H9 (cell line): ENCODE measurements around the gene SLC4A5. TPM values are rescaled to one million over a fixed set of nuclear protein-coding genes. Genes with fewer than 3 reads are reported as not detected.

Source experiments
- DNase-seq: peaks from one replicate; pipeline ENCODE4 v3.0.0-alpha.2; 2017
- H2AFZ ChIP-seq: one replicate; pipeline ENCODE4 v1.6.1; 2013; ENCODE audit warnings: mild to moderate bottlenecking, low read length, control low read depth, moderate library complexity
- H2AK5ac ChIP-seq: 2 replicates; pipeline ENCODE4 v1.6.1; 2013; ENCODE audit warnings: low read length, control low read depth, mixed read lengths; ENCODE audit not compliant: insufficient read length
- H2BK120ac ChIP-seq: one replicate; pipeline ENCODE4 v1.6.1; 2013; ENCODE audit warnings: low read depth, mild to moderate bottlenecking, low read length, control low read depth, inconsistent platforms; ENCODE audit not compliant: poor library complexity, severe bottlenecking
- H2BK12ac ChIP-seq: 2 replicates; pipeline ENCODE4 v1.6.1; 2013; ENCODE audit warnings: low read length, control low read depth, mixed read lengths, low read depth; ENCODE audit not compliant: insufficient read length
- H2BK15ac ChIP-seq: 2 replicates; pipeline ENCODE4 v1.6.1; 2013; ENCODE audit warnings: low read depth, low read length, control low read depth
- H2BK20ac ChIP-seq: one replicate; pipeline ENCODE4 v1.6.1; 2013; ENCODE audit warnings: low read depth, mild to moderate bottlenecking, low read length, control low read depth, inconsistent platforms; ENCODE audit not compliant: poor library complexity, severe bottlenecking
- H2BK5ac ChIP-seq: 2 replicates; pipeline ENCODE4 v1.6.1; 2013; ENCODE audit warnings: low read length, control low read depth, mixed read lengths; ENCODE audit not compliant: insufficient read length
- H3K14ac ChIP-seq: 2 replicates; pipeline ENCODE4 v1.6.1; 2013; ENCODE audit warnings: low read length, control low read depth; ENCODE audit not compliant: insufficient read depth
- H3K18ac ChIP-seq: 2 replicates; pipeline ENCODE4 v1.6.1; 2013; ENCODE audit warnings: low read depth, mild to moderate bottlenecking, mixed read lengths, low read length, control low read depth; ENCODE audit not compliant: insufficient read length
- H3K23ac ChIP-seq: 2 replicates; pipeline ENCODE4 v1.6.1; 2013; ENCODE audit warnings: low read length, control low read depth, mixed read lengths, low read depth; ENCODE audit not compliant: insufficient read length
- H3K23me2 ChIP-seq: 2 replicates; pipeline ENCODE4 v1.6.1; 2013; ENCODE audit warnings: low read depth, mild to moderate bottlenecking, mixed read lengths, low read length, control low read depth; ENCODE audit not compliant: insufficient read length, poor library complexity, severe bottlenecking
- H3K27ac ChIP-seq: 2 replicates; pipeline ENCODE4 v1.5.1; 2013; ENCODE audit warnings: low read length, control low read depth, mixed read lengths, low read depth; ENCODE audit not compliant: insufficient read length
- H3K27me3 ChIP-seq: 2 replicates; pipeline ENCODE4 v1.6.1; 2013; ENCODE audit warnings: low read length, control low read depth, inconsistent platforms; ENCODE audit not compliant: insufficient read depth
- H3K4ac ChIP-seq: 2 replicates; pipeline ENCODE4 v1.6.1; 2013; ENCODE audit warnings: low read depth, mild to moderate bottlenecking, control low read depth, inconsistent platforms, low read length, moderate library complexity
- H3K4me1 ChIP-seq: 2 replicates; pipeline ENCODE4 v1.6.1; 2013; ENCODE audit warnings: low read length, control low read depth, inconsistent platforms; ENCODE audit not compliant: insufficient read depth
- H3K4me2 ChIP-seq: 2 replicates; pipeline ENCODE4 v1.6.1; 2013; ENCODE audit warnings: low read length, control low read depth, mixed read lengths; ENCODE audit not compliant: insufficient read length, insufficient read depth
- H3K56ac ChIP-seq: 2 replicates; pipeline ENCODE4 v1.6.1; 2013; ENCODE audit warnings: low read depth, mild to moderate bottlenecking, mixed read lengths, low read length, control low read depth; ENCODE audit not compliant: insufficient read length
- H3K79me1 ChIP-seq: 2 replicates; pipeline ENCODE4 v1.6.1; 2013; ENCODE audit warnings: low read depth, mild to moderate bottlenecking, moderate library complexity, low read length, control low read depth, inconsistent platforms; ENCODE audit not compliant: insufficient read depth, poor library complexity, severe bottlenecking
- H3K79me2 ChIP-seq: 2 replicates; pipeline ENCODE4 v1.6.1; 2013; ENCODE audit warnings: low read length, control low read depth, inconsistent platforms; ENCODE audit not compliant: insufficient read depth
- H3K9ac ChIP-seq: 2 replicates; pipeline ENCODE4 v1.6.1; 2013; ENCODE audit warnings: low read length, control low read depth, mixed read lengths; ENCODE audit not compliant: insufficient read length; ENCODE audit errors: extremely low read depth
- H3K9me3 ChIP-seq: one replicate; pipeline ENCODE4 v1.6.1; 2013; ENCODE audit warnings: low read depth, low read length, inconsistent platforms; ENCODE audit not compliant: control insufficient read depth
- H3T11ph ChIP-seq: one replicate; pipeline ENCODE4 v1.6.1; 2013; ENCODE audit warnings: mild to moderate bottlenecking, low read length, control low read depth, inconsistent platforms
- H4K20me1 ChIP-seq: one replicate; pipeline ENCODE4 v1.6.1; 2013; ENCODE audit not compliant: control insufficient read depth, insufficient read length, insufficient read depth
- H4K5ac ChIP-seq: 2 replicates; pipeline ENCODE4 v1.6.1; 2013; ENCODE audit warnings: low read depth, mild to moderate bottlenecking, mixed read lengths, low read length, control low read depth; ENCODE audit not compliant: insufficient read length
- H4K8ac ChIP-seq: replicated peaks from 2 replicates; pipeline ENCODE4 v1.6.1; 2013; ENCODE audit warnings: low read length, control low read depth, mixed read lengths, low read depth; ENCODE audit not compliant: insufficient read length
- H4K91ac ChIP-seq: 2 replicates; pipeline ENCODE4 v1.6.1; 2013; ENCODE audit warnings: low read depth, mild to moderate bottlenecking, moderate library complexity, mixed read lengths, low read length, control low read depth; ENCODE audit not compliant: insufficient read length
- H3K27ac Mint-ChIP-seq, 3 experiments: 2 replicates in 2 of 3; 3 replicates in 1 of 3; pipeline ENCODE4 v1.8.0; 2020 to 2021; ENCODE audit warnings: mixed read lengths in 3 of 3, mild to moderate bottlenecking in 1 of 3, moderate library complexity in 1 of 3
- H3K27me3 Mint-ChIP-seq: 2 replicates; pipeline ENCODE4 v1.8.0; 2021; ENCODE audit warnings: low read depth, mild to moderate bottlenecking, moderate library complexity, mixed read lengths
- H3K36me3 Mint-ChIP-seq, 3 experiments: 2 replicates in 2 of 3; 3 replicates in 1 of 3; pipeline ENCODE4 v1.8.0; 2020 to 2021; ENCODE audit warnings: low read depth in 3 of 3, mixed read lengths in 3 of 3; ENCODE audit not compliant: insufficient read depth in 1 of 3
- H3K4me1 Mint-ChIP-seq, 2 experiments: 2 replicates each; pipeline ENCODE4 v1.8.0; 2020; ENCODE audit warnings: mixed read lengths in 2 of 2
- H3K4me3 Mint-ChIP-seq, 2 experiments: 2 replicates in 1 of 2; 3 replicates in 1 of 2; pipeline ENCODE4 v1.8.0; 2020 to 2021; ENCODE audit warnings: mild to moderate bottlenecking in 2 of 2, mixed read lengths in 2 of 2, moderate library complexity in 1 of 2
- H3K9me3 Mint-ChIP-seq, 2 experiments: 2 replicates in 1 of 2; 3 replicates in 1 of 2; pipeline ENCODE4 v1.8.0; 2020; ENCODE audit warnings: mild to moderate bottlenecking in 2 of 2, mixed read lengths in 2 of 2, moderate library complexity in 1 of 2
- WGBS: extraction: QIAGEN DNeasy Blood & Tissue Kit; methylation state at CpG from one replicate; pipeline ENCODE4 v1.1.7; 2013; ENCODE audit warnings: missing lambda C conversion rate, low lambda C conversion rate, mixed read lengths; ENCODE audit not compliant: insufficient read length; ENCODE audit errors: extremely low coverage; 5-methylcytosine and 5-hydroxymethylcytosine counted together
- total RNA-seq: library from RNA; stranded (reverse); gene quantifications from 2 replicates; pipeline ENCODE4 v1.2.1, GENCODE V29; 2021
- TF ChIP-seq, protein P1 (sequence below): fragments of 200-600 bp; sonication (generic); conservative IDR thresholded peaks from 3 replicates; pipeline ENCODE4 v1.8.0; 2021; ENCODE audit warnings: antibody characterized with exemption, mild to moderate bottlenecking

SLC4A5 gene
- total RNA-seq, 1 experiment from 2014 or later = 0.50 TPM

DNA sequence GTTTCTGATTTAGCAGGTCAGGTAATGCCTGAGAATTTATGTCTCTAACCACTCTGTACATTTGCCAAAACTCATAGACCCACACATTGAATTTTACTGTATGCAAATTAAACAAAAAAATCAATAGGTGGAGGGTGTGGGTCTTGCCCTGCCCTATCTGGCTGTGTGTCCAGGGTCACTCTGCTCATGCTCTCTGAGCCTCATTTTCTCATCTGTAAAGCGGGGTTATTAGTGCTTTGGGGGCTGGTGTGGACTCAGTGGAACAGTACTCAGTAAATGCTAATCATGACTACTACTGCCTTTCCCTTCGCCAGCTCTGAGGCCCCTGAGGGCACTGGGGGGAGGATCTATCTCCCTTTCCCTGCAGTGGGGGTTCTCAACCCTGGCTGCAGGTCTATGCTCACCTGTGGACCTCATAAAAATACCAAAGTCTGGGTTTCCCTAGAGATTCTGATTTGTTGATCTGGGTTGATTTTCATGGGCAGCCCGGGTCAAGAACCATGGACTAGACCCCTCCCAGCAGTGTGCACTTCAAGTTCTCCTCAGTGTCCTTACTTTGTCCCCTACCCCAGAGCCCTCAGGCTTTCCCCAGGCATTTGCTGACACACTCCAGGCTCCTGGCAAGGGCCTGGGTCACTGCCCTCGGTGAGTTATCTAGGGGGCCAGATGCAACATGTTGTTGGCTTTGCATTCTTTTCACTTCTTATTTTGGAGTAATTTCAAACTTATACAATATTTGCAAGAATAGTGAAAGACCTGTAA lies 117.3 kb downstream of the SLC4A5 start:
- TF ChIP-seq, protein P1, sequence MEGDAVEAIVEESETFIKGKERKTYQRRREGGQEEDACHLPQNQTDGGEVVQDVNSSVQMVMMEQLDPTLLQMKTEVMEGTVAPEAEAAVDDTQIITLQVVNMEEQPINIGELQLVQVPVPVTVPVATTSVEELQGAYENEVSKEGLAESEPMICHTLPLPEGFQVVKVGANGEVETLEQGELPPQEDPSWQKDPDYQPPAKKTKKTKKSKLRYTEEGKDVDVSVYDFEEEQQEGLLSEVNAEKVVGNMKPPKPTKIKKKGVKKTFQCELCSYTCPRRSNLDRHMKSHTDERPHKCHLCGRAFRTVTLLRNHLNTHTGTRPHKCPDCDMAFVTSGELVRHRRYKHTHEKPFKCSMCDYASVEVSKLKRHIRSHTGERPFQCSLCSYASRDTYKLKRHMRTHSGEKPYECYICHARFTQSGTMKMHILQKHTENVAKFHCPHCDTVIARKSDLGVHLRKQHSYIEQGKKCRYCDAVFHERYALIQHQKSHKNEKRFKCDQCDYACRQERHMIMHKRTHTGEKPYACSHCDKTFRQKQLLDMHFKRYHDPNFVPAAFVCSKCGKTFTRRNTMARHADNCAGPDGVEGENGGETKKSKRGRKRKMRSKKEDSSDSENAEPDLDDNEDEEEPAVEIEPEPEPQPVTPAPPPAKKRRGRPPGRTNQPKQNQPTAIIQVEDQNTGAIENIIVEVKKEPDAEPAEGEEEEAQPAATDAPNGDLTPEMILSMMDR = no peak
- H3K79me1 ChIP-seq = no peaks in the 10 kb centered on the region
- H2BK20ac ChIP-seq = no peak overlapping the region
- no peak overlapping the region for H2AK5ac ChIP-seq
- H2BK5ac ChIP-seq = no peak overlapping the region
- Mint-ChIP-seq H3K9me3 (no peaks in the 10 kb centered on the region), H3K4me1 (peaks cover 13 to 21% of the 10 kb centered on the region in 2 experiments), H3K36me3 (peaks cover 0 to 12% (median 0%) of the 10 kb centered on the region in 3 experiments; a peak in 3 of 7 replicates), H3K27ac (no peak overlapping the region), H3K27me3 (peaks cover 16% of the 10 kb centered on the region), H3K4me3 (no peak overlapping the region)
- no peak overlapping the region for H3K27ac ChIP-seq
- H3K4me2 ChIP-seq = no peak overlapping the region
- no peaks in the 10 kb centered on the region for H3K27me3 ChIP-seq
- H2BK15ac ChIP-seq = no peak overlapping the region
- H3K23me2 ChIP-seq = no peaks in the 10 kb centered on the region
- DNase-seq = no peak
- WGBS = no CpG with 5 or more reads among the region's 4 CpGs
- no peaks in the 10 kb centered on the region for H3K4me1 ChIP-seq
- H3K23ac ChIP-seq = no peak overlapping the region
- no peaks in the 10 kb centered on the region for H3K79me2 ChIP-seq
- no peak overlapping the region for H3K14ac ChIP-seq
- no peak overlapping the region for H4K8ac ChIP-seq
- no peak overlapping the region for H3K18ac ChIP-seq
- H4K20me1 ChIP-seq = no peaks in the 10 kb centered on the region
- no peak overlapping the region for H3T11ph ChIP-seq
- no peak overlapping the region for H2AFZ ChIP-seq
- no peak overlapping the region for H3K4ac ChIP-seq
- H3K9ac ChIP-seq = no peak overlapping the region
- H3K56ac ChIP-seq = no peak overlapping the region
- H2BK12ac ChIP-seq = no peak overlapping the region
- H3K9me3 ChIP-seq = no peaks in the 10 kb centered on the region
- H2BK120ac ChIP-seq = no peak overlapping the region
- H4K5ac ChIP-seq = no peak overlapping the region
- no peak overlapping the region for H4K91ac ChIP-seq
